ENCODE results near the gene EFCAB8. TPM values are rescaled to one million over a fixed set of nuclear protein-coding genes. Genes with fewer than 3 reads are reported as not detected.
"Not testable (repeated sequence)": the region's sequence is repeated elsewhere in the genome, so short reads cannot be mapped to it uniquely, and the experiment has no call there.

Gene EFCAB8
- total RNA-seq, 2 donors from 2014 or later, result 0.52 to 0.70 TPM

DNA sequence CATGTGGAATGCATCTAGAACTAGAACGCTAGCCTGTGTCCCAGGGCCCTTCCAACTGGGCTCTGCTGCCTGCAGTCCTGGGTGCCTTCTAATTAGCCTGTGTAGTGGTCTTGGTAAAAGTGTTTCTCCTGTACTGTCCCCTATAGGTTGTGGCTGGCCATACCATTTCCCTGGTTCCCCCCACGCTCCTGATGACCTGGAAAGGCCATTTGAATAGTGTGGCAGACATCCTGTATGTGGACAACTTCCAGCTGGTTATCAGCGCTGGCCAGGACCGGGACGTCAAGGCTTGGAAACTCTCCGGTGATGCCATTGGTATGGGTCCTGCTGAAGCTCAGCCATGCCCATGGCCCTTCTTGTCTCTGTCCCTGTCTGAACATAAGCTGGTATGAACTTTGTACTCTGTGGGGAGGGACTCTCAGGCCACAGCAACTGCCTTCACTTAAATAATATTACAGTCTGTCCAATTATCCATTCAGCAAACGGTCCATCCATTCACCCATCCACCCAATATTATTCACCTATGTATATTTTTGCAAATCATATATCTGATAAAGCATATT is 84.8 kb downstream of the EFCAB8 start:
- ATAC-seq (no peak), DNase-seq (ENCODE audit: low spot score in 2 of 2) (no peak)
- Mint-ChIP-seq H3K27ac (no peak overlapping the region), H3K36me3 (peaks cover 0 to 7% of the 10 kb centered on the region in 2 donors), H3K9me3 (peaks cover 0 to 3% of the 10 kb centered on the region in 2 donors)

DNA sequence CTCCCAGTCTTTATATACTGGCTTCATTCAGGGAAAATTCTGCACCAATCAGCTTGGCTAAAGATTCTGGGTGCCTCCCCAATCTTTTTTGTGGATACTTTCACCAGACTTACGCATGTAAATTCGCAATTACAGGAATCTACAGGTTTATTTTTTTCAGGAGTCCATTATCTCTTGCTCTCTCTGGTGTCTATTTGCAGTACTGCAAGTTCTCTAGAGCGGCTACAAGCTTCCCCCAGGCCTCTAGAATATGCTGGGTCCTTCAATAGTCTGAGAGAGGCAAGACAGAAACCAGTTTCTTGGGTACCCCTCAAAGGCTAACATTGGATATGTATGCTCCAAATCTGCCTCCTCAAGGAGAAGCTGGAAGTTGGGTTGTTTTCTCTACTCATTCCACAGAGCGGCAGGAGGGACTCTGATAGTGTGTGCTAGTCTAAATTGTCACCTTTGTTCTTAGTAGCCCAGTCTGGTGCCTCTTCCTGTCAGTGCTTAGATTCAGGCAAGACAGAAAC is 87.0 kb downstream of the EFCAB8 start:
- peaks cover 0 to 3% of the 10 kb centered on the region in 2 donors for H3K9me3 Mint-ChIP-seq
- peaks cover 0 to 7% of the 10 kb centered on the region in 2 donors for H3K36me3 Mint-ChIP-seq
- DNase-seq (ENCODE audit: low spot score in 2 of 2), result no peak
- ATAC-seq, result peak; percentile 83 to 90
- peak overlapping the region; percentile 89 to 94 for H3K27ac Mint-ChIP-seq

DNA sequence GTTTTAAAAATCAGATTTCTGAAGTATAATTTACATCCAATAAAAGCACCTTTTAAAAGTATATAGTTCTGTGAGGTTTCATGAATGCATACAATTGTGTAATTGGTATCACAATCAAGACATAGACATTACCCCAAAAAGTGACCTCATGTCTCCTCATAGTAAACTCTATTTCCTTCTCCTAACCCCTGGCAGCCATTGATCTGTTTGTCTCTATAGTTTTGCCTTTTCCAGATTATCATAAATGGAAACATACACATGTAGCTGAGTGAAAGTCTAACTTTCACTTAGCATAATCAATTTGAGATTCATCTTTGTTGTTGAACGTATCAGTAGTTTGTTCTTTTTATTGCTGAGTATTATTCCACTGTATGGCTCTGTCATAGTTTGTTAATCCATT is 87.9 kb downstream of the EFCAB8 start:
- peak; percentile 15 to 77 for ATAC-seq
- peak overlapping the region; percentile 89 to 94 for H3K27ac Mint-ChIP-seq
- no peak for DNase-seq (ENCODE audit: low spot score in 2 of 2)
- peaks cover 0 to 7% of the 10 kb centered on the region in 2 donors for H3K36me3 Mint-ChIP-seq
- H3K9me3 Mint-ChIP-seq, result no peaks in the 10 kb centered on the region

DNA sequence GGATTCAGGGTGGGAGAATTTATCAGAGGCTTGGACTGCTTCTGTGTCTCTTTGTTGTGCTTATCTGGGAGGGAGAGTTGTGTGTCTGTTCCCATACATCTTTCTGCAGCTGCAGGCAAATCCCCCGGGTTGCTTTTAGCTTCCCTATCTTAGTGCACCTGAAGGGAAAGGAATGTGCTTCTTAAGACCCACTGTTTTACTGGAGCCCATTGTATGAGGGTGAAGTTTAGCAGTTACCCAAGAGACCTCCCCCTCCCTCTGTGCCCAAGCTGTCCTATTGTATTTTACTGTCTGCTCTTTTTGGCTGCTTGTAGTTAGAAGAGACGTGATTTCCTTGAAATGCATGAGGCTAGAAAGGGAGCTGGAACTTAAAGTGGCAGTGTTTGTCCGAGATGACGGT is 91.8 kb downstream of the EFCAB8 start:
- H3K27ac Mint-ChIP-seq, result peak overlapping the region; percentile 86 to 89
- ATAC-seq; H3K36me3 Mint-ChIP-seq; DNase-seq (ENCODE audit: low spot score in 2 of 2); H3K9me3 Mint-ChIP-seq: not testable (repeated sequence)

DNA sequence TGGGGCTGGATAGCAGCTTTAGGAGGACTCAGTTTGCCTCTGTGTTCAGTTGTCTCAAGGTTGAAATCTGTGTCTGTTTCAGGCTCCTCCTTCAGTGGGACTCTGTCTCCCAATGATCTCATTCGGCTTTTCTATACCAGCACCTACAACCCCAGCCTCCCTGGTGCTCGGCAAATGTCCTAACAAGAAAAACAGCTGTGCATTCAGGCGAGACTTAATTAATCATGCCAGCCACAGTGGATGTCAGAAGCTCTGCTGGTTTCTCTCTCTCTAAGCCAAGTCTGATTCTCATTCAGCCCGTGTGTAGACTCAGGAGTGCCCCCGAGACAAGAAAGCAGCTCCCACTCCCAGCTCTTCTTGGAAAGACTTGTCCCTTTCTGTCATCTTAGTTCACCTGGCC is 98.7 kb downstream of the EFCAB8 start:
- DNase-seq (ENCODE audit: low spot score in 2 of 2) (no peak), ATAC-seq (no peak)
- Mint-ChIP-seq H3K9me3 (peaks cover 21 to 28% of the 10 kb centered on the region in 2 donors), H3K27ac (no peak overlapping the region), H3K36me3 (peaks cover 18 to 24% of the 10 kb centered on the region in 2 donors)

DNA sequence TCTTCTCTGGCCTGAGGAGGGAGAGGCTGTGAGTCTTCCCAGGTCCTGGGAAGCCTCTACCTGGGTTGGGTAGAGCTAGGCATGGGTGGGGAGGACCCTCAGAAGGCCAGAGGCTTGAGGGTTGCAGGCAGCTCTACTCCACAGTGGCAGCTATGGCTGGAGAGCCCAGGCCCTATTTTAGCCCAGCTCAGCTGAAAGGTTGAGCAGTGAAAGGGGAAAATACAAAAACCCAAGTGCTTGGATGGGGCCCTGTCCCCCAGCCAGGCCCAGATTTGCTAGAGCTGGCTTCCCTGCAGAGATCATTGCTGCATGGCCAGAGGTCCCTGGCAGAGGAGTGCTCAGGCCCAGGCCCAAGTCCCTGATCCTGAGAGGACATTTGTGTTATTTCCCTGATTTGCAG is 99.9 kb downstream of the EFCAB8 start:
- Mint-ChIP-seq H3K36me3 (peaks cover 18 to 24% of the 10 kb centered on the region in 2 donors), H3K27ac (no peak overlapping the region), H3K9me3 (peaks cover 17 to 28% of the 10 kb centered on the region in 2 donors)
- DNase-seq (ENCODE audit: low spot score in 2 of 2) (no peak), ATAC-seq (no peak)

DNA sequence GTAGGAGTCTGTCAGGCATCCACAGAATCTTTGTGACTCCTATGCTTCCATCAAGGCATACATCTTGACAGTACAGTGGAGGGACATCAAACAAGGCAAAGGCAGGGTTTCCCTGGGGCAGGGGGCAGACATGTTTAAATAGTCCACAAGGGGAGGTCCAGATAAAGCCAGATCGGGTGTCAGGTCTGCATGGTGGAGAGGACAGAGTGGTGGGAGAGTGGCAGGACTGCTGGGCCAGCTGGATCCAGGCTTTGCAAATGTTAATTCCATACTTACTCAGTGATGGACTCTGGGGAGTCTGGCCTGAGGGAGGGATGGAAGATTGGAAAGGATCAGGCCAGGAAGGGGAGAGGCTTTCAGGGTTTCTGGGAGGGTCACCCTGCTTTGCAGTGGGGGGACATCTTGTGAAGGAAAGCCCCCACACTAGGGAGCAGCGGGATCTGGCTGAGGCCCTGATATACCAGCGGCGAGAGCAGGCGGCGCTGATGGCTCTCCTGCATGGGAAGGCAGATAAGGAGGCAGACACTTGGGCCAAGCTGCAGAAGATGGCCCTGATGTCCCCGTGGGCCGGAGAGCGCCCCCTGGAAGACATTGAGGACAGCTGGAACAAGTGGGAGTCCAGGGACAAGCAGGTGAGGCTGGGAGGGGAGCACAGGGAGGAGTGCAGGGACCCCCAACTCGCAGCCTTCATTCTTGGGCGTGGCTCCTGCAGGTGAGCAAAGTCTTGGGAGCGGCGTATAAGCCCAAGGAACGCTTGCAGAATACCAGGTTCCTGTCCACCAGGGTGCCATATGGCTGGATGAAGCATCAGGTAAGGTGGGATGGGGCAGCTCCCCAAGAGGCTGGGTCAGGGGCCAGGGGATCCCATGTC is 100.9 kb downstream of the EFCAB8 start:
- no peak for DNase-seq (ENCODE audit: low spot score in 2 of 2)
- Mint-ChIP-seq H3K27ac (peak overlapping the region in 1 of 2 donors; percentile 36), H3K36me3 (peaks cover 18 to 24% of the 10 kb centered on the region in 2 donors), H3K9me3 (peaks cover 17 to 28% of the 10 kb centered on the region in 2 donors)
- no peak for ATAC-seq

DNA sequence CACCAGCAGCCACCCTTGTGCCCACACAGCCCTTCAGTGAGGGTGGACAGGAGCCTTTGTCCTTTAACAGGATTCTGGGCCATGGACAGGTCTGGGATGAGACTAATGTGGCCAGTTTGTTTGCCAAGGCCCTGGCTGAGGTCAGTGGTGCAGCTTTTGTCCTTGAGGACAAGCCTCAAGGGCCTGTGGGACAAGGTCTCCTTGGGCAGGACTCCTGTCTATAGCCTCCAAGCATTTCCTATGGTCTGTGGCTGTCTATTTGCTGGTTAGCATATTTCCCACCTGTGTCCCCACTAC is 101.4 kb downstream of the EFCAB8 start:
- H3K9me3 Mint-ChIP-seq, result peaks cover 17 to 28% of the 10 kb centered on the region in 2 donors
- no peak for DNase-seq (ENCODE audit: low spot score in 2 of 2)
- H3K27ac Mint-ChIP-seq, result no peak overlapping the region
- no peak for ATAC-seq
- H3K36me3 Mint-ChIP-seq, result peaks cover 18 to 24% of the 10 kb centered on the region in 2 donors

DNA sequence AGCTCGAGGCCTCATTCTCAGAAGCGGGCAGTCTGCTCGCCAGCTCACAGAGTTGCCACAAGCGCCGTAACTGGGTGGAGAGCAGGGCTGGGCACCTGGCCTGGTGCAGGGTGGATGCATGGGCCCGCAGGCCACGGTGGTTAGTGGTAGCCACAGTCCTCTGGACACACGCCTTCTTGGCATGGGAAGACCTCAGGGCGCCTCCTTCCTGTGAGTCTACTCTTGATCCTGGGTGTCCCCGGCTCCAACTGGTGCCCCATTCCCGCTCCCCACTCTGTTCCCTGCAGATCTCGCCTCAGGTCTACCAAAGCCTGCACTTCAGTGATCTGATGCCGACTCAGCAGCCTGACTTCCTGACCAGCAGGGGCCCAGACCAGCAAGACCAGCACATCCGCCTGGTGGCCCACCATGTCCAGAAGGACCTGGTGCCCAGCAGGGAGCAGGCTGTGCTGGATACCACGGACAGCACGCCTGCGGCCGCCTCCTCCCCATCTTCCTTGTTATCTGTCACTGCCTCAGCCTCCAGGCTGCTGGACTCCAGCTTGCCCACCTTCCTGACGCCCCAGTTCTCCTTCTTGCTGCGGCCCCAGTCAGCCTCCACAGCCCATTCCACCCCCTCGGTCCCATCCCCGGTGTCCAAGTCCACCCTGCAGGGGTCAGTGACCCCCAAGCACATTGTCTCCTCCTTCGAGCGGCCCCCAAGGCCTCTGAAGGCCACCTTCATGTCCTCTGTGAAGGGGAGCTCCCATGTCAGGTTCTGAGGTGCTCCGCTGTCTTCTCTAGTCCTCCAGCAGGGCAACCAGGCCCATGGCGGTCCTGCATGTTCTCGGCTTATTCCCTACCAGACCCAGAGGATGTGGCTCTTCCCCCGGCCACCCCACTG is 102.4 kb downstream of the EFCAB8 start:
- no peak for ATAC-seq

DNA sequence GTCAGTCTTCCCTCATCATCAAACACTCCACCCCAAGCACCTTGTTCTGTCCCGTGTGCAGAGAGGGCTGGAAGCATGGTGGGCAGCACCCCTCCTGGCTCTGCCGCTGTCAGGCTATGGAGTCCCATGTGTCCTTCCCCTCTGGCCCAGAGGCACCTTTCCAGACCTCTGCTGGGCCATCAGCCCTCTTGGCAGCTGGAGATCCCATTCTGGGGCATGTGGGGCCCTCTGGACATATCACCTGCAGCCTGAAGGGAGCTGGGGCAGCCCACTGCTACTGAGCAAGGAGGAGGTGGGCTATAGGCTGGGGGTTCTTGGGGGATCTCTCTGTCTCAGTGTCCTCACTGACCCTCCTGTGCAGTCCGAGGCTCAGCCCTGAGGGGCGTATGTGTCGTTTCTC is 103.3 kb downstream of the EFCAB8 start:
- peaks cover 13 to 18% of the 10 kb centered on the region in 2 donors for H3K36me3 Mint-ChIP-seq
- ATAC-seq, result no peak
- H3K9me3 Mint-ChIP-seq, result peaks cover 11 to 17% of the 10 kb centered on the region in 2 donors
- DNase-seq (ENCODE audit: low spot score in 2 of 2), result no peak
- H3K27ac Mint-ChIP-seq, result peak overlapping the region; percentile 72 to 83

More for the DNA sequence above, 102.4 kb downstream of the EFCAB8 start:
- peaks cover 17 to 24% of the 10 kb centered on the region in 2 donors for H3K9me3 Mint-ChIP-seq
- peaks cover 18 to 24% of the 10 kb centered on the region in 2 donors for H3K36me3 Mint-ChIP-seq
- peak overlapping the region; percentile 72 to 83 for H3K27ac Mint-ChIP-seq
- no peak for DNase-seq (ENCODE audit: low spot score in 2 of 2)

DNA sequence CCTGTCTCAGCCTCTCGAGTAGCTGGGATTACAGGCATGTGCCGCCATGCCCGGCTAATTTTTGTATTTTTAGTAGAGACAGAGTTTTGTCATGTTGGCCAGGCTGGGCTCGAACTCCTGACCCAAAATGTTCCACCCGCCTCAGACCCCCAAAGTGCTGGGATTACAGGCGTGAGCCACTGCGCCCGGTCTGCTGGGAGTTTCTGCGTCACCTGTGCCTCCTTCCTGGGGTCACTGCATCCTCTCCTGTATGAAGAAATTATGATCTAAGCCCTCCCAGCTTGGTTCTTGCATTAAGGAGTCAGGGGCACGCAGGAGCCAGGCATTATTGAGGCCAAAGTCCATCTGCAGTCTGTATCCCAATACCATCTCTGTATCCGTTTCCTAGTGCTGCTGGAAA is 103.9 kb downstream of the EFCAB8 start:
- not testable (repeated sequence) for DNase-seq (ENCODE audit: low spot score in 2 of 2); ATAC-seq
- H3K27ac Mint-ChIP-seq, result peak overlapping the region in 1 of 2 donors; percentile 83
- peaks cover 9 to 14% of the 10 kb centered on the region in 2 donors for H3K36me3 Mint-ChIP-seq
- peaks cover 11 to 13% of the 10 kb centered on the region in 2 donors for H3K9me3 Mint-ChIP-seq

DNA sequence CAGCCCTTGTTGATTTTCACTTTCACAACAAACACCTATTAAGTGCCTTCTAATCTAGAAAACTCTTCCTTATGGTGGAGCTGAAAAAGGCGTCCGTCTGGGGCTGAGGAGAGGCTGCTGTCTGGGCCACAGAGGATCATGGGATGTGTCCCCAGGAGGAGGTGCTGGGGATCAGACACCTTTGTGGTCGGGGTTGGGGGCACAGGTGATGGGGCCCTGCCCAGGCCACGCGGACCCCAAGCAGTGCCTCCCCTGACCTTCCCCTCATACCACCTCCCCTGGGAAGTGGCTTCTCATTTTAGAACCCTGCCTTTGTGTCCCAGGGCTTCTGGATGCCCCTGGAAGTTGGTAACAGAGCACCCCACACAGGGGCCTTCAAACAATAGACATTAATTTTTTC is 104.5 kb downstream of the EFCAB8 start:
- Mint-ChIP-seq H3K27ac (no peak overlapping the region), H3K36me3 (peaks cover 4 to 8% of the 10 kb centered on the region in 2 donors), H3K9me3 (peaks cover 7 to 8% of the 10 kb centered on the region in 2 donors)
- ATAC-seq (no peak), DNase-seq (ENCODE audit: low spot score in 2 of 2) (no peak)

DNA sequence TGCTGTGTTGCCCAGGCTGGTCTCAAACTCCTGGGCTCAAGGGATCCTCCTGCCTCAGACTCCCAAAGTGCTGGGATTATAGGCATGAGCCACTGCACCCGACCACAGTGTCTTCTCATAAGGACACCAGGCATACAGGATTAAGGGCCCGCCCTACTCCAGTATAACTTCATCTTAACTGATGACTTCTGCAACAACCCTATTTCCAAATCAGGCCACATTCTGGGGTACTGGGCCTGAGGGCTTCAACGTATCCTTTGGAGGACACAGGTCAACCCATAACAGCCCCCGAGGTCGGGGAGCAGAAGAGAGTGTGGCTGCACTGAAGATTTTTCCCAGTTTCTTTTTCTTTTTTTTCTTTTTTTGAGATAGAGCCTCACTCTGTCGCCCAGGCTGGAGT is 105.9 kb downstream of the EFCAB8 start:
- no peaks in the 10 kb centered on the region for H3K36me3 Mint-ChIP-seq
- no peaks in the 10 kb centered on the region for H3K9me3 Mint-ChIP-seq
- H3K27ac Mint-ChIP-seq, result no peak overlapping the region
- no peak for ATAC-seq
- DNase-seq (ENCODE audit: low spot score in 2 of 2), result no peak

DNA sequence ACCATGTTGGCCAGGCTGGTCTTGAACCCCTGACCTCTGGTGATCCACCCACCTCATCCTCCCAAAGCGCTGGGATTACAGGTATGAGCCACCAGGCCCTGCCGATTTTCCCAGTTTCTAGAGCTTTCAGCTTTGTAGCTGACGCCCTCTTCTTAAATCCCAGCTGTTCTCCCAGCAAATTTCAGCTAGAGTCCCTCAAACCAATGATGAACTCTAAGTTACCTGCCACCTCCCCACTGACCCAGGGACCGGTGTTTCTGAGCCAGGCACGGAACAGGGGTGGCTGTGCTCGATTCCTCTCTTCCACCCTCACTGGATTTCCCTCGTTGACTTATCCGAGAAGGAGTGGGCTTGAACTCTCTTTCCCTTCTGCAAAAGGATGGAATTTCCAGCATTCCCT is 106.4 kb downstream of the EFCAB8 start:
- Mint-ChIP-seq H3K27ac (no peak overlapping the region), H3K36me3 (no peaks in the 10 kb centered on the region), H3K9me3 (no peaks in the 10 kb centered on the region)
- ATAC-seq (no peak), DNase-seq (ENCODE audit: low spot score in 2 of 2) (no peak)

DNA sequence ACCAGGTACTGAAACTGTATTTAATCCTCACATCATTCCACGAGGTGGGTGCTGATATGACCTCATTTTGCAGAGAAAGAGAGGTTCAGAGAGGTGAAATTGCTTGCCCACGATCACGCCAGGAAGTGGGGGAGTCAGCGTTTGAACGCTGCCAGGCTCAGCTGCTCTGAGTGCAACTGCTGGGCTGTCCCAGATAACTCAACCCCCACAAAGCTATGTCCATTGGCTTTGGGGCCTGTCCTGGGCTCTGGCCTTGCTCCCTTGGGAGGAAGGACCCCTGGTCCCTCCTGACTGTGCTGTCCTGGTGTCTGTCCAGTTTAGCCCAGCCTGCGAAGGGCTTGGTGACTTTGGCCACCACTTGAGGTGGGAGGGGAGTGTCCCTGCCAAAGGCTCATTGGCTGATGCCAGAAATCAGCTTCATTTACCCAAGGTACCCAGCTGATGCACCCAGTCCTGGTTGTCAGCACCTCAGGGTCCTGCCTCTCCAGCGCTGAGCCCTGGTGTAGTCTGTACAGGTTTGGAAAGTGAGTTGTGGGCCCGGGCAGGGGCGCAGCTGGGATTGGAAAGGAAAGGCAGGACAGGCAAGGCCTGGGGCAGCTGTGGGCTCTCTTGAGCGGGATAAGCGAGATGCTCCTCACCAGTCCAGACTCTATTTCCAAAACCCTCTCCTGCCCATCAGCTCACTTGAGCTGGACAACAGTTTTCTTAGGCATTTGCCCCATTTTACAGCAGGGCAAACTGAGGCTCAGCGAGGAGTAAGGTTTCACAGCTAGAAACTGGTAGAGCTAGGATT is 107.1 kb downstream of the EFCAB8 start:
- peak in 1 of 2 donors; percentile 53 for DNase-seq (ENCODE audit: low spot score in 2 of 2)
- H3K27ac Mint-ChIP-seq, result no peak overlapping the region
- H3K9me3 Mint-ChIP-seq, result no peaks in the 10 kb centered on the region
- no peaks in the 10 kb centered on the region for H3K36me3 Mint-ChIP-seq
- ATAC-seq, result no peak

DNA sequence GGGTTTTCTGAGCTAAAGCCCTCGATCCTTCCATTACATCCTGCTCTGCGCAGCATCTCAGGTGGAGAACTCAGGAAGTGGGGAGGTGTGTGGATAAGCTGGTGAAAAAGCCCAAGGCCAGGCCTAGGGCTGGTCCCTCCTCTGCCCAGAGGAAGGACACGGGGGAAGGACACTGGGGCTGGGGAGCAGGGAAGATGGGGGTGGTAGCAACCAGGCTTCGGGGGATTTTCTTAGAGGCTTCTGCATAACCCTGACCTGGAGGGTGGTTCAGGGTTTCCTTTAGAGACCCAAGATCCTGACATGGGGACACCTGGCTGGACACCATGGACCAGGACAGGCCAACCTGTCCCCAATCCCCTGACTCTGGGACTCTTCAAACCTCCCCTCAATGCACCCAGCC is 107.7 kb downstream of the EFCAB8 start:
- Mint-ChIP-seq H3K9me3 (no peaks in the 10 kb centered on the region), H3K36me3 (no peaks in the 10 kb centered on the region), H3K27ac (no peak overlapping the region)
- DNase-seq (ENCODE audit: low spot score in 2 of 2) (peak in 1 of 2 donors; percentile 48), ATAC-seq (no peak)

Data from activated naive CD4-positive, alpha-beta T cell treated with anti-CD3 and anti-CD28 coated beads, Interleukin-2, amount 50 U/mL, for 72 hours (primary cell).